ENCODE results near the gene GOLGA3. TPM values are rescaled to one million over a fixed set of nuclear protein-coding genes. Genes with fewer than 3 reads are reported as not detected.

GOLGA3 gene
- total and polyA plus RNA-seq, 2 donors (not counting 1 experiment from before 2014, with no cell fraction given): 32.7 to 66.0 TPM

DNA sequence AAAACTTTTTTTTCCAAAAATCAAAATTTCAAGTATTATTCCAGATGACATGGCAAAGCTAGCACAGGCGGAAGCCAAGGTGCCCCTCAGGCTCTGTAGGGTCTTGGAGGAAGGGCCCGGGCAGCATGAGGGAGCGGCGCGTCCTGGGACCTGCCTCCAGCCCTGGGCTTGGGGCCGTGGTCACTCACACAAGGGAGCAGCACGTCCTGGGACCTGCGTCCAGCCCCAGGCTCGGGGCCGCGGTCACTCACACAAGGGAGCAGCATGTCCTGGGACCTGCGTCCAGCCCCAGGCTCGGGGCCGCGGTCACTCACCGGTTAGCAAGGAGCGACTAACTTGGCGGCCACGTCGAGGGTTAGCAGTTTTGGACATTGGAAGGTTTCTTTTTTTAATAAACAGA lies 11.9 kb upstream of the GOLGA3 start:
- Histone ChIP-seq H3K4me1 (ENCODE audit: control insufficient read depth in 2 of 2, insufficient read depth in 2 of 2, low read length in 2 of 2) (no peaks in the 10 kb centered on the region), H3K27ac (ENCODE audit: low read length in 2 of 2) (no peak overlapping the region), H4K20me1 (ENCODE audit: control insufficient read depth, insufficient read depth, low read length, poor library complexity, severe bottlenecking) (peaks cover 13% of the 10 kb centered on the region), H3K79me2 (ENCODE audit: control insufficient read depth, insufficient read depth, low read length) (peaks cover 9% of the 10 kb centered on the region), H3K4me2 (replicated peaks; ENCODE audit: low read depth, low read length, poor library complexity, severe bottlenecking) (no peak overlapping the region), H3K9ac (ENCODE audit: low read length) (no peak overlapping the region), H3K4me3 (ENCODE audit: control extremely low read depth in 1 of 5, extremely low read depth in 1 of 5, insufficient read depth in 1 of 5, low read depth in 2 of 5, low read length in 4 of 5) (no peak overlapping the region), H3K9me3 (ENCODE audit: control extremely low read depth in 1 of 3, control insufficient read depth in 2 of 3, insufficient read depth in 1 of 3, low read length in 2 of 3) (peaks cover 0 to 7% (median 0%) of the 10 kb centered on the region in 3 donors), H2AFZ (ENCODE audit: insufficient read depth, low read depth, low read length, poor library complexity, severe bottlenecking) (no peak overlapping the region), H3K27me3 (replicated peaks in 1 of 4; ENCODE audit: control extremely low read depth in 1 of 4, control insufficient read depth in 3 of 4, insufficient read depth in 4 of 4, low read length in 3 of 4) (no peaks in the 10 kb centered on the region), H3K36me3 (replicated peaks in 1 of 2; ENCODE audit: control extremely low read depth in 1 of 2, control insufficient read depth in 1 of 2, extremely low read depth in 1 of 2, insufficient read depth in 2 of 2, low read length in 1 of 2) (peaks cover 0 to 40% of the 10 kb centered on the region in 2 experiments)
- intact Hi-C loops (cut with micrococcal nuclease): no loop called here
- ChIA-PET POLR2A (no interaction called here), CTCF (no interaction called here)
- H3K9me3 Mint-ChIP-seq (ENCODE audit: insufficient read depth): no peaks in the 10 kb centered on the region
- peaks cover 6% of the 10 kb centered on the region for H3K4me1 Mint-ChIP-seq
- no peaks in the 10 kb centered on the region for H3K27me3 Mint-ChIP-seq
- no peak overlapping the region for H3K4me3 Mint-ChIP-seq
- H3K27ac Mint-ChIP-seq: no peak overlapping the region
- no peak for ATAC-seq (ENCODE audit: low read depth)
- WGBS (ENCODE audit: insufficient coverage): 97% methylated on average over 16 of the region's 20 CpGs
- DNase-seq: no peak
- TF ChIP-seq, protein P1, sequence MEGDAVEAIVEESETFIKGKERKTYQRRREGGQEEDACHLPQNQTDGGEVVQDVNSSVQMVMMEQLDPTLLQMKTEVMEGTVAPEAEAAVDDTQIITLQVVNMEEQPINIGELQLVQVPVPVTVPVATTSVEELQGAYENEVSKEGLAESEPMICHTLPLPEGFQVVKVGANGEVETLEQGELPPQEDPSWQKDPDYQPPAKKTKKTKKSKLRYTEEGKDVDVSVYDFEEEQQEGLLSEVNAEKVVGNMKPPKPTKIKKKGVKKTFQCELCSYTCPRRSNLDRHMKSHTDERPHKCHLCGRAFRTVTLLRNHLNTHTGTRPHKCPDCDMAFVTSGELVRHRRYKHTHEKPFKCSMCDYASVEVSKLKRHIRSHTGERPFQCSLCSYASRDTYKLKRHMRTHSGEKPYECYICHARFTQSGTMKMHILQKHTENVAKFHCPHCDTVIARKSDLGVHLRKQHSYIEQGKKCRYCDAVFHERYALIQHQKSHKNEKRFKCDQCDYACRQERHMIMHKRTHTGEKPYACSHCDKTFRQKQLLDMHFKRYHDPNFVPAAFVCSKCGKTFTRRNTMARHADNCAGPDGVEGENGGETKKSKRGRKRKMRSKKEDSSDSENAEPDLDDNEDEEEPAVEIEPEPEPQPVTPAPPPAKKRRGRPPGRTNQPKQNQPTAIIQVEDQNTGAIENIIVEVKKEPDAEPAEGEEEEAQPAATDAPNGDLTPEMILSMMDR (IDR thresholded peaks at IDR 0.05): no peak
- TF ChIP-seq EZH2 (IDR thresholded peaks at IDR 0.05; ENCODE audit: borderline replicate concordance, insufficient read depth, low read depth, low read length, poor library complexity, severe bottlenecking): no peak

DNA sequence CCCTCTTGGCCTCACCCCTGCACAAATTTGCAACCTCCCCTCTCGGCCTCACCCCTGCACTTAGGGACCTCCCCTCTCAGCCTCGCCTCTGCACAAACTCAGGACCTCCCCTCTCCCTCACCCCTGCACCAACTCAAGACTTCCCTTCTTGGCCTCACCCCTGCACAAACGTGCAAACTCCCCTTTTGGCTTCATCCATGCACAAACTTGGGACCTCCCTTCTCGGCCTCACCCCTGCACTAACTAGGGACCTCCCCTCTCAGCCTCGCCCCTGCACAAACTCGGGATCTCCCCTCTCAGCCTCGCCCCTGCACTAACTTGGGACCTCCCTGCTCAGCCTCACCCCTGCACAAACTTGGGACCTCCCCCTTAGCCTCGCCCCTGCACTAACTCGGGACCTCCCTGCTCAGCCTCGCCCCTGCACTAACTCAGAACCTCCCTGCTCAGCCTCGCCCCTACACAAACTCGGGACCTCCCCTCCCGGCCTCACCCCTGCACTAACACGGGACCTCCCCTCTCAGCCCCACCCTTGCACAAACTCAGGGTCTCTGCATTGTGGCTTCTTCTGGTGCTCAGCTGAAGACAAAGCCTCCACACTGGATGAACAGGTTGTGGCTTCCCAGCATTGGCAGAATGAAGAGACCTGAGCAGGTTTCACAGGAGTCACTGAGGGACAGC lies 11.0 kb upstream of the GOLGA3 start:
- ATAC-seq (ENCODE audit: low read depth): no peak
- no peak overlapping the region for H3K9ac ChIP-seq (ENCODE audit: low read length)
- peaks cover 0 to 37% of the 10 kb centered on the region in 2 experiments for H3K36me3 ChIP-seq (replicated peaks in 1 of 2; ENCODE audit: control extremely low read depth in 1 of 2, control insufficient read depth in 1 of 2, extremely low read depth in 1 of 2, insufficient read depth in 2 of 2, low read length in 1 of 2)

More for the DNA sequence above, 11.0 kb upstream of the GOLGA3 start:
- Histone ChIP-seq H4K20me1 (ENCODE audit: control insufficient read depth, insufficient read depth, low read length, poor library complexity, severe bottlenecking) (peaks cover 13% of the 10 kb centered on the region), H3K4me3 (ENCODE audit: control extremely low read depth in 1 of 5, extremely low read depth in 1 of 5, insufficient read depth in 1 of 5, low read depth in 2 of 5, low read length in 4 of 5) (no peak overlapping the region), H3K4me2 (replicated peaks; ENCODE audit: low read depth, low read length, poor library complexity, severe bottlenecking) (no peak overlapping the region), H3K27me3 (replicated peaks in 1 of 4; ENCODE audit: control extremely low read depth in 1 of 4, control insufficient read depth in 3 of 4, insufficient read depth in 4 of 4, low read length in 3 of 4) (no peaks in the 10 kb centered on the region), H3K79me2 (ENCODE audit: control insufficient read depth, insufficient read depth, low read length) (peaks cover 9% of the 10 kb centered on the region), H3K27ac (ENCODE audit: low read length in 2 of 2) (no peak overlapping the region), H3K9me3 (ENCODE audit: control extremely low read depth in 1 of 3, control insufficient read depth in 2 of 3, insufficient read depth in 1 of 3, low read length in 2 of 3) (peaks cover 0 to 7% (median 0%) of the 10 kb centered on the region in 3 donors), H3K4me1 (ENCODE audit: control insufficient read depth in 2 of 2, insufficient read depth in 2 of 2, low read length in 2 of 2) (no peaks in the 10 kb centered on the region), H2AFZ (ENCODE audit: insufficient read depth, low read depth, low read length, poor library complexity, severe bottlenecking) (no peak overlapping the region)
- POLR2A ChIA-PET: no interaction called here
- intact Hi-C loops (cut with micrococcal nuclease): no loop called here
- Mint-ChIP-seq H3K9me3 (ENCODE audit: insufficient read depth) (no peaks in the 10 kb centered on the region), H3K27ac (no peak overlapping the region), H3K4me1 (peaks cover 8% of the 10 kb centered on the region), H3K4me3 (no peak overlapping the region), H3K27me3 (no peaks in the 10 kb centered on the region)
- 90% methylated on average over 14 of the region's 14 CpGs for WGBS (ENCODE audit: insufficient coverage)
- DNase-seq: no peak
- TF ChIP-seq EZH2 (IDR thresholded peaks at IDR 0.05; ENCODE audit: borderline replicate concordance, insufficient read depth, low read depth, low read length, poor library complexity, severe bottlenecking): no peak
- TF ChIP-seq, protein P1 (IDR thresholded peaks at IDR 0.05): no peak
- CTCF ChIA-PET: no interaction called here

Data from B cell (primary cell).